Measurements from ENCODE around the gene SLMAP. TPM values are rescaled to one million over a fixed set of nuclear protein-coding genes. Genes with fewer than 3 reads are reported as not detected.

SLMAP gene
- total RNA-seq, 1 donor from 2014 or later = 502 TPM

GRCh38 chr3:57777774-57778173 lies 21.7 kb downstream of the SLMAP start:
- intact Hi-C loops (cut with DNase I) = no loop called here
- Histone ChIP-seq H3K4me1 (no peaks in the 10 kb centered on the region), H3K36me3 (no peaks in the 10 kb centered on the region), H3K27ac (no peak overlapping the region), H3K9me3 (no peaks in the 10 kb centered on the region), H3K4me3 (no peak overlapping the region), H3K27me3 (no peaks in the 10 kb centered on the region)
- TF ChIP-seq, protein P1, sequence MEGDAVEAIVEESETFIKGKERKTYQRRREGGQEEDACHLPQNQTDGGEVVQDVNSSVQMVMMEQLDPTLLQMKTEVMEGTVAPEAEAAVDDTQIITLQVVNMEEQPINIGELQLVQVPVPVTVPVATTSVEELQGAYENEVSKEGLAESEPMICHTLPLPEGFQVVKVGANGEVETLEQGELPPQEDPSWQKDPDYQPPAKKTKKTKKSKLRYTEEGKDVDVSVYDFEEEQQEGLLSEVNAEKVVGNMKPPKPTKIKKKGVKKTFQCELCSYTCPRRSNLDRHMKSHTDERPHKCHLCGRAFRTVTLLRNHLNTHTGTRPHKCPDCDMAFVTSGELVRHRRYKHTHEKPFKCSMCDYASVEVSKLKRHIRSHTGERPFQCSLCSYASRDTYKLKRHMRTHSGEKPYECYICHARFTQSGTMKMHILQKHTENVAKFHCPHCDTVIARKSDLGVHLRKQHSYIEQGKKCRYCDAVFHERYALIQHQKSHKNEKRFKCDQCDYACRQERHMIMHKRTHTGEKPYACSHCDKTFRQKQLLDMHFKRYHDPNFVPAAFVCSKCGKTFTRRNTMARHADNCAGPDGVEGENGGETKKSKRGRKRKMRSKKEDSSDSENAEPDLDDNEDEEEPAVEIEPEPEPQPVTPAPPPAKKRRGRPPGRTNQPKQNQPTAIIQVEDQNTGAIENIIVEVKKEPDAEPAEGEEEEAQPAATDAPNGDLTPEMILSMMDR (IDR thresholded peaks at IDR 0.05) = no peak
- DNase-seq (ENCODE audit: low spot score in 2 of 2) = no peak

DNA sequence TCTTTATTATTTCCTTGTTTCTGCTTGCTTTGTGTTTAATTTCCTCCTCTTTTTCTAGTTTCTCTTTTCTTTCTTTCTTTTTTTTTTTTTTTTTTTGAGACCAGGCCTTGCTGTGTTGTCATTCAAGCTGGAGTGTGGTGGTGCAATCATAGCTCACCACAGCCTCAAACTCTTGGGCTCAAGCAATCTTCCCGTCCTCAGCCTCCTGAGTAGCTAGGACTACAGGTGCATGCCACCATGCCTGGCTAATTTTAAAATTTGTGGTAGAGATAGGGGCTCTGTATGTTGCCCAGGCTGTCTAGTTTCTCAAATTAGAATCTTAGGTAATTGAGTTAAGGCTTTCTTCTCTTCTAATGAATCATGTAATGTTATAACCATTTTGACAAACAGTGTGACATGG lies 22.4 kb downstream of the SLMAP start:
- Histone ChIP-seq H3K9me3 (no peaks in the 10 kb centered on the region), H3K36me3 (no peaks in the 10 kb centered on the region), H3K4me3 (no peak overlapping the region), H3K27ac (no peak overlapping the region), H3K4me1 (no peaks in the 10 kb centered on the region), H3K27me3 (no peaks in the 10 kb centered on the region)
- TF ChIP-seq, protein P1 (IDR thresholded peaks at IDR 0.05) = no peak
- DNase-seq (ENCODE audit: low spot score in 2 of 2) = no peak
- intact Hi-C loops (cut with DNase I) = no loop called here

DNA sequence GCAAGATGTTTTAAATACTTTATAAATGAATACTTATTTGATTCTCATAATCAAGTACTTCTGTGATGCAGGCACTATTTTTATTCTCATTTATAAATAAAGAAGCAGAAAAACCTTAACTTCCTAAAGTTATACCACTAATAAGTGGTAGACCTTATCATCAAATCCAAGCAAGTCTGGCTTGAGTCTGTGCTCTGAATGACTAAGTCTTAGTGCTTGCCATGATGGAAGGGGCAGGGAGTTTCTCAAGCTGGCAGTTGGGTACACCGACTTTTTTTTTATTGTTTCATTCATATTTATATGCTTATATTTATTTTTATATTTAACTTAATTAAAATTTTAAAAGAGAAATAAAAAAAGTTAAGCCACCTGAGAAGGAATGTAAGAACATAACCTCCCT lies 23.6 kb downstream of the SLMAP start:
- no peaks in the 10 kb centered on the region for H3K4me1 ChIP-seq
- H3K36me3 ChIP-seq = no peaks in the 10 kb centered on the region
- H3K9me3 ChIP-seq = no peaks in the 10 kb centered on the region
- H3K4me3 ChIP-seq = no peak overlapping the region
- H3K27ac ChIP-seq = no peak overlapping the region
- no peak for DNase-seq (ENCODE audit: low spot score in 2 of 2)
- intact Hi-C loops (cut with DNase I) = no loop called here
- no peaks in the 10 kb centered on the region for H3K27me3 ChIP-seq
- TF ChIP-seq, protein P1 (IDR thresholded peaks at IDR 0.05) = no peak

GRCh38 chr3:57783186-57784088 lies 27.3 kb downstream of the SLMAP start:
- Histone ChIP-seq H3K27ac (no peak overlapping the region), H3K4me3 (no peak overlapping the region), H3K9me3 (no peaks in the 10 kb centered on the region), H3K36me3 (no peaks in the 10 kb centered on the region), H3K27me3 (no peaks in the 10 kb centered on the region), H3K4me1 (no peaks in the 10 kb centered on the region)
- no peak for DNase-seq (ENCODE audit: low spot score in 2 of 2)
- intact Hi-C loops (cut with DNase I) = no loop called here
- TF ChIP-seq, protein P1 (IDR thresholded peaks at IDR 0.05) = no peak

DNA sequence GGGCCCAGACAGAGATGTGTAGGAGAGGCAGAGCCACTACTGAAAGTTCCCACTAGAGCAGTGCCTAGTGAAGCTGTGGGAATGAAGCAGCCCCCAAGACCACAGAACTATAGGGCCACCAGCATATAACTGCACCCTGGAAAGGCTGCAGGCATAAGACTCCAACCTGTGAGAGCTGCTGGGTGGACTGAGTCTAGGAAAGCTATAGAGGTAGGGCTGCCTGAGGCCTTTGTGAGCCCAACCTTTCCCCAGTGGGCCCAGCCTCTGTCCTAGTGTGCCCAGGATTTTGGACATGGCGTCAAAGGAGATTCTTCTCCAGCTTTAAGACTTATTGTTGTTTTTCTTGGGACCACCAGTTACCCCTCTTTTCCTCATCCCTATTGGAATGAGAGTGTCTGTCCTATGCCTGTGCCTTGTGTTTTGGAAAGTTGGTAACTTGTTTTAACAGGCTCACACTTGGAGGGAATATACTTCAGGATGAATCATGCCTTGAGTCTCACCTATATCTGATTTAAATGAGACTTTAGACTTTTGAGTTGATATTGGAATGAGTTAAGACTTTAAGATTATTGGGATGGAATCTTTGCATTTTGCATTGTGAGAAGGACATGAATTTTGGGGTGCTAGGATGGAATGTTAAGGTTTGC lies 28.1 kb downstream of the SLMAP start:
- Histone ChIP-seq H3K4me3 (no peak overlapping the region), H3K4me1 (no peaks in the 10 kb centered on the region), H3K27ac (no peak overlapping the region), H3K27me3 (no peaks in the 10 kb centered on the region), H3K36me3 (no peaks in the 10 kb centered on the region), H3K9me3 (no peaks in the 10 kb centered on the region)
- intact Hi-C loops (cut with DNase I) = no loop called here
- DNase-seq (ENCODE audit: low spot score in 2 of 2) = no peak
- TF ChIP-seq, protein P1 (IDR thresholded peaks at IDR 0.05) = no peak

Data from ascending aorta (tissue), 2 donors.